OCI-LY3 (cell line): ENCODE results near the gene PTPN3.

ENCODE experiments used
- H2AFZ ChIP-seq: fragments of 200-600, 300-600 bp; shearing (Covaris generic); 2 replicates; pipeline ENCODE4 v1.6.0; 2014; ENCODE audit warnings: antibody characterized with exemption, low read depth, low read length
- H3K27ac ChIP-seq: fragments of 200-600, 300-600 bp; sonication (generic); 2 replicates; pipeline ENCODE4 v1.5.1; 2014; ENCODE audit warnings: mild to moderate bottlenecking, low read length, moderate library complexity, mixed read lengths
- H3K27me3 ChIP-seq: fragments of 200-600, 300-600 bp; sonication (generic); 2 replicates; pipeline ENCODE4 v1.6.1; 2014; ENCODE audit warnings: low read depth, low read length, mixed read lengths
- H3K36me3 ChIP-seq: fragments of 200-600, 300-600 bp; sonication (generic); replicated peaks from 2 replicates; pipeline ENCODE3; 2014; ENCODE audit warnings: low read depth, low read length, mixed read lengths
- H3K4me1 ChIP-seq: fragments of 300-600, 200-600 bp; sonication (generic); 2 replicates; pipeline ENCODE4 v1.6.1; 2014; ENCODE audit warnings: low read length, mixed read lengths
- H3K4me2 ChIP-seq: fragments of 200-600, 300-600 bp; sonication (generic); 2 replicates; pipeline ENCODE4 v1.6.1; 2014; ENCODE audit warnings: low read length, mixed read lengths
- H3K4me3 ChIP-seq: fragments of 300-600, 200-600 bp; sonication (generic); 2 replicates; pipeline ENCODE4 v1.5.1; 2014; ENCODE audit warnings: antibody characterized with exemption, mild to moderate bottlenecking, low read length, moderate library complexity
- H3K79me2 ChIP-seq: fragments of 300-600, 200-600 bp; shearing (Covaris generic); 2 replicates; pipeline ENCODE4 v1.6.1; 2014; ENCODE audit warnings: mild to moderate bottlenecking, low read length, mixed read lengths
- H3K9ac ChIP-seq: fragments of 300-600, 200-600 bp; shearing (Covaris generic); 2 replicates; pipeline ENCODE4 v1.6.0; 2014; ENCODE audit warnings: mild to moderate bottlenecking, low read length, moderate library complexity
- H3K9me3 ChIP-seq: fragments of 200-600, 300-600 bp; shearing (Covaris generic); 2 replicates; pipeline ENCODE4 v1.6.1; 2014; ENCODE audit warnings: low read length, mixed read lengths; ENCODE audit not compliant: insufficient read depth
- H4K20me1 ChIP-seq: fragments of 200-600, 300-600 bp; sonication (generic); 2 replicates; pipeline ENCODE4 v1.6.1; 2016; ENCODE audit warnings: low read length, mixed read lengths; ENCODE audit not compliant: insufficient read depth
- EZH2phosphoT487 ChIP-seq: fragments of 200-600 bp; shearing (Covaris generic); IDR thresholded peaks from 2 replicates; pipeline ENCODE4 v1.6.1; 2018; ENCODE audit warnings: antibody characterized with exemption, mixed run types, low read depth
- TF ChIP-seq, protein P1 (sequence below): fragments of 200-600, 300-600 bp; sonication (generic); IDR thresholded peaks from 2 replicates; pipeline ENCODE4 v1.5.1; 2014; ENCODE audit warnings: antibody characterized with exemption, low read length, low read depth

Gene PTPN3

DNA sequence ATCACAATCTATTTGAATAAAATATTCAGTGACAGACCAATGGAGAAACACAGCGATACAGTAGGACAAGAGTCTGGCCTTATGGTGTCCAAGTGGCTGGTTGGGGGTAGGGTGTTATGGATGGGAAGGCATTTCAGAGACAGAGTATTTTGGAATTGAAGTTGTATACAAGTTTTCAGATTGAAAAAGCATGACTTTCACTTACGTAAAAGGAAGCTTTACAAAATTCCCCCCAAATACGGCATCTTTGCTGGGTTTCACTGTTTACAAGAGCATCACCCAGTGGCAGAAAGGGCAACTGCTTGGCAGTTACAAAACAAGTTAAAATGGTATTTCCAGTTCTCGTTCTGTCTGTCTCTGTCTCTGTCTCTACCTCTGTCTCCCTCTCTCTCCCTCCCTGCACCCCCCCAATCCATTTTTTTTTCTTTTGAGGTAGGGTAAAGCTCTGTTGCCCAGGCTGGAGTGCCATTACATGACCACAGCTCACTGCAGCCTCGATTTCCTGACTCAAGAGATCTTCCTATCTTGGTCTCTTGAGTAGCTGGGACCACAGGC lies 86.2 kb downstream of the PTPN3 start:
- TF ChIP-seq, protein P1, sequence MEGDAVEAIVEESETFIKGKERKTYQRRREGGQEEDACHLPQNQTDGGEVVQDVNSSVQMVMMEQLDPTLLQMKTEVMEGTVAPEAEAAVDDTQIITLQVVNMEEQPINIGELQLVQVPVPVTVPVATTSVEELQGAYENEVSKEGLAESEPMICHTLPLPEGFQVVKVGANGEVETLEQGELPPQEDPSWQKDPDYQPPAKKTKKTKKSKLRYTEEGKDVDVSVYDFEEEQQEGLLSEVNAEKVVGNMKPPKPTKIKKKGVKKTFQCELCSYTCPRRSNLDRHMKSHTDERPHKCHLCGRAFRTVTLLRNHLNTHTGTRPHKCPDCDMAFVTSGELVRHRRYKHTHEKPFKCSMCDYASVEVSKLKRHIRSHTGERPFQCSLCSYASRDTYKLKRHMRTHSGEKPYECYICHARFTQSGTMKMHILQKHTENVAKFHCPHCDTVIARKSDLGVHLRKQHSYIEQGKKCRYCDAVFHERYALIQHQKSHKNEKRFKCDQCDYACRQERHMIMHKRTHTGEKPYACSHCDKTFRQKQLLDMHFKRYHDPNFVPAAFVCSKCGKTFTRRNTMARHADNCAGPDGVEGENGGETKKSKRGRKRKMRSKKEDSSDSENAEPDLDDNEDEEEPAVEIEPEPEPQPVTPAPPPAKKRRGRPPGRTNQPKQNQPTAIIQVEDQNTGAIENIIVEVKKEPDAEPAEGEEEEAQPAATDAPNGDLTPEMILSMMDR, result peak; percentile 89
- TF ChIP-seq EZH2phosphoT487, result no peak
- Histone ChIP-seq H3K4me1 (peaks cover 88% of the 10 kb centered on the region), H3K4me2 (peak overlapping the region; percentile 91)

DNA sequence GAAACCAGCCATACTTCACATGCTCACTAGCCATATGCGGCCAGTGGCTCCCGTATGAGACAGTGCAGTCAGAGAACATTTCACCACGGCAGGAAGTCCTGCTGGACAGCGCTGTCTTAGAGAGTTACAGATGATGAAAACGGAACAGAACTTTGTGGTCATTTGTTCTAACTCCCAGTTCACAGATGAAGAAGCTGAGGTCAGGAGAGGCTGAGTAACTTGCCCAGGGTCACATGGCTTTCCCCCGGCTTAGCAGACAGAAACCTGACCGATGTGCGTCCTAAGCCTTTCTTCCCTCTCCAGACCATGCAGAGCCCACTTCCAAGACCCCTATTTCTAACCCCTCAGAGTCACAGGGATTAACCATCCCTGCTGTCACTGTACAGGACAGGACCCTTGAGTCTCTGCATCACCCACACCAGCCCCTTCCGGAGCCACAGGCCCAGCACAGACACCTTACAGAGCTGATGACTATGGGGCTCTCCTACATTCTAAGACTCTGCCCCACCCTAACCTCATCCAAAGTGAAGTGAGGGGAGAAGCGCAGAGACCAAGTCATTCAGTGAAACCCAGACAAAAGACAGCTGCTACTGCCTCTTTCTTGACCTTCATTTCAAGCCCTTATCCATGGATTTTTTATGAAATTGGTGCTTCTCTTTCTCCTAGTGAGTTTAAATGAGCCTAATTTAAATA lies 86.9 kb downstream of the PTPN3 start:
- H3K4me2 ChIP-seq, result peak overlapping the region; percentile 91
- no peaks in the 10 kb centered on the region for H3K27me3 ChIP-seq
- H3K79me2 ChIP-seq, result no peaks in the 10 kb centered on the region
- no peaks in the 10 kb centered on the region for H3K36me3 ChIP-seq
- H2AFZ ChIP-seq, result peak overlapping the region; percentile 37; the same call in 1 of the 2 replicates
- peak overlapping the region; percentile 65 for H3K4me3 ChIP-seq
- H3K9ac ChIP-seq, result peak overlapping the region; percentile 72
- H3K27ac ChIP-seq, result peak overlapping the region; percentile 94
- no peaks in the 10 kb centered on the region for H4K20me1 ChIP-seq
- H3K4me1 ChIP-seq, result peaks cover 81% of the 10 kb centered on the region
- TF ChIP-seq, protein P1, result no peak
- no peak for TF ChIP-seq EZH2phosphoT487
- no peaks in the 10 kb centered on the region for H3K9me3 ChIP-seq

More for the DNA sequence above, 86.2 kb downstream of the PTPN3 start:
- H3K27me3 ChIP-seq, result no peaks in the 10 kb centered on the region
- H3K4me3 ChIP-seq, result peak overlapping the region; percentile 65
- H2AFZ ChIP-seq, result no peak overlapping the region; the same call in 1 of the 2 replicates
- H3K9ac ChIP-seq, result peak overlapping the region; percentile 72
- H3K9me3 ChIP-seq, result no peaks in the 10 kb centered on the region
- no peaks in the 10 kb centered on the region for H3K36me3 ChIP-seq
- H3K27ac ChIP-seq, result peak overlapping the region; percentile 94
- H3K79me2 ChIP-seq, result no peaks in the 10 kb centered on the region
- no peaks in the 10 kb centered on the region for H4K20me1 ChIP-seq

GRCh38 chr9:109409773-109410397 lies 88.2 kb downstream of the PTPN3 start:
- TF ChIP-seq, protein P1, result peak; percentile 51
- TF ChIP-seq EZH2phosphoT487, result no peak
- Histone ChIP-seq H3K4me2 (peak overlapping the region; percentile 91), H3K27ac (peak overlapping the region; percentile 94), H3K36me3 (no peaks in the 10 kb centered on the region), H3K79me2 (no peaks in the 10 kb centered on the region), H3K27me3 (no peaks in the 10 kb centered on the region), H3K4me1 (peaks cover 68% of the 10 kb centered on the region), H2AFZ (no peak overlapping the region), H4K20me1 (no peaks in the 10 kb centered on the region), H3K9me3 (no peaks in the 10 kb centered on the region), H3K9ac (peak overlapping the region; percentile 72), H3K4me3 (peak overlapping the region; percentile 65)
